Esophagus (tissue), 2 donors: ENCODE data around the gene RSPH10B2. TPM values are rescaled to one million over a fixed set of nuclear protein-coding genes. Genes with fewer than 3 reads are reported as not detected.

Source experiments
- polyA plus RNA-seq, 2 donors: library from polyadenylated mRNA; stranded (reverse); fragments of 200-250 nt; gene quantifications; one replicate each; pipeline ENCODE4 v1.2.3, GENCODE V29; 2013
- donor health status: healthy with polysubstance abuse.
- donor health status: Bipolar disorder and iron deficiency.

Gene RSPH10B2
- polyA plus RNA-seq, 2 donors: 0.04 to 0.10 TPM

Other genes starting within 250 kb of the RSPH10B2 start
- gene GRID2IP, start 202.6 kb upstream of the RSPH10B2 start, polyA plus RNA-seq: under 1 TPM; 0.39 to 0.44 TPM
- gene ZDHHC4, start 176.6 kb upstream of the RSPH10B2 start, polyA plus RNA-seq: 10 to 100 TPM; 13.6 to 26.1 TPM
- 10 to 100 TPM in 1 of 2 donors, 1 to 10 TPM in 1; 8.9 to 11.8 TPM for gene INTS15, start 164.1 kb upstream of the RSPH10B2 start, polyA plus RNA-seq
- gene ZNF853, start 138.5 kb upstream of the RSPH10B2 start, polyA plus RNA-seq: 1 to 10 TPM in 1 of 2 donors, under 1 TPM in 1; 0.35 to 1.2 TPM
- 10 to 100 TPM; 11.9 to 21.1 TPM for gene ZNF316, start 116.8 kb upstream of the RSPH10B2 start, polyA plus RNA-seq
- 1 to 10 TPM; 7.0 to 7.9 TPM for gene ZNF12, start 47.2 kb upstream of the RSPH10B2 start, polyA plus RNA-seq
- gene CCZ1B, start 72.2 kb downstream of the RSPH10B2 start, polyA plus RNA-seq: 10 to 100 TPM; 20.5 to 40.3 TPM